Inferior parietal cortex (tissue), 1 donor: ENCODE data around the gene C1orf21.

Experiments
- DNase-seq: peaks from one replicate; pipeline ENCODE4 v3.0.0-alpha.2; 2016; ENCODE audit errors: extremely low spot score

C1orf21 gene

GRCh38 chr1:184387069-184387475, 243 bp downstream of the C1orf21 start:
- no peak for DNase-seq

GRCh38 chr1:184387476-184388318, 868 bp downstream of the C1orf21 start:
- DNase-seq, result peak; percentile 50

DNA sequence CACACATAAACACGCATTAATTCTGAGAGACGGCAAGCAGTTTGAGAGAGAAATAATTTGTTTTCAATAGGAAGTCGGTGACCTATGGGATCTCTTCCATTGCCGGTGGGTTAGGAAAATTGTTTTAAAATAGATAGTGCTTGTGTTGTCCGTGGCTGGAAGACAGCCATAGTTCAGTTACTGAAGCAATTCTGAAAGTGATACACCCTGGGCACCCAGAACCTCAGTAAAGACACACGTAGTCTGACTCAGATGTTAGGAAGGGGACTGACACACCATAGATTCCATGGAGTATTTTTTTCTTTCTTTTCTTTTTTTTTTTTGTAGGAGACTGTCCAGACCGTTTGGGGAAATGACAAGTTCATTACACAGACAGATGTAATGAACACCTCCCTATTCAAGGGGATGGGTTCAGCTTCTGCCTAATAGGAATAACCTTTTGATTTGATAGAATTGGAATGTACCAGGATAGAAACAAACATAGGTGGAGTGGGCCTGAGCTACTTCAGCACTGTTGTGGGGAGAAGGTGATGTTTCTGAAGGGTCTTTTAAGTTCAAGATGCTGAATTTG, 1.6 kb downstream of the C1orf21 start:
- DNase-seq, result no peak

DNA sequence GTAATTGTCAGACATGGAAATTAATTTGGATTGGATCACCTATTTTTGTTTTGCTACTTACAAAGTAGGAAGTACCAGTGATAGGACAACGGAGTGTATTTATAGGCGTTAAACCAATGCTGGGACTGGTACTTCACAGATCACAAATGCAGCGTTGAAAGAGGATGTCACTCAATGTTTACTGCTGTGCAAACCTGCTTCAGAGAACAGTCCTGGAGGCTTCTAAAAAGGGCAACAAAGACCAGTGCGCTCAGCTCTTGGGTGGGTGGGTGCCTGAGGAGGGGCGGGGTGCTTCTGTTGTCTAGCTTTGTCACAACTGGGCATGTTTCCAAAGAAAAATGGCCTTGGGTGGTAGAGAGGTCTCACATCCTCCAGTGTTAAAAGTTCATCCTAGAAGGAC, 2.1 kb downstream of the C1orf21 start:
- DNase-seq, result no peak

DNA sequence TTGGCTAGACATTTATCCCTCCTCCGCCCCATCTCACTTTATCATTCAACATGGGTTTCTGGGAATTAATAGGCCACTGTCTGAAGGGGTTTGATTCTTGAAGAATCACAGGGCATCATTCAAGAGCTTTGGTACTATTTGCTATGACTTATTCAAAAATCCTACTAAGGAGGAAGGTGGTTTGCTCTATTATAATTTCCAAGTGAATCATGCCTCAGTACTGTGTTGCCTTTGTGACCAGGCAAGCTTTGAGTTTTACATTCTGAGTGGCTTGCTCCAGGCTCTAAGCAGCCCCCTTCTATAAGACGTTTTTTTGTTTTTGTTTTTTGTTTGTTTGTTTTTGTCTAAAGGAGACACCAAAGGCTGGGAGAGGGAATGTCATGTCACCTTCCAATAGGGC, 2.6 kb downstream of the C1orf21 start:
- DNase-seq, result no peak

- DNase-seq, result no peak
Measured at GRCh38 chr1:184390889-184391288, 4.1 kb downstream of the C1orf21 start.

DNA sequence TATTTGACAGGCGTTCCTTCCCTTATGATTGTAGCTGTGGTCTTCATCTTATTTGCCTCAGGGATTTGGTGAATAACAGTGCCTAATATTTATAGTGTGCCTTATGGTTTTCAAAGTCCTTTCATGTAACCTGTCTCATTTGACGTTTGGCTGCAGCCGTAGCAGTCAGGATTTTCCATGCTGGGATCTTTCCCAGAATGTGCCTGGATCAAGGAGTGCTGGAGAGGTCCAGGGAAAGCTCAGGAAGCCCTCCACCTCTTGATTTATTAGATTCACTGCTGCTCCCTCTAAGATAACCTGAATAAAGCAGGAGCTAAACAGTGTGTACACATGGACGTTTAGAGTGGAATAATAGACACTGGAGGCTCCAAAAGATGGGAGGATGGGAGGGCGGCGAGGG, 5.2 kb downstream of the C1orf21 start:
- DNase-seq, result no peak

- no peak for DNase-seq
Measured at GRCh38 chr1:184392779-184393522, 6.1 kb downstream of the C1orf21 start.

DNA sequence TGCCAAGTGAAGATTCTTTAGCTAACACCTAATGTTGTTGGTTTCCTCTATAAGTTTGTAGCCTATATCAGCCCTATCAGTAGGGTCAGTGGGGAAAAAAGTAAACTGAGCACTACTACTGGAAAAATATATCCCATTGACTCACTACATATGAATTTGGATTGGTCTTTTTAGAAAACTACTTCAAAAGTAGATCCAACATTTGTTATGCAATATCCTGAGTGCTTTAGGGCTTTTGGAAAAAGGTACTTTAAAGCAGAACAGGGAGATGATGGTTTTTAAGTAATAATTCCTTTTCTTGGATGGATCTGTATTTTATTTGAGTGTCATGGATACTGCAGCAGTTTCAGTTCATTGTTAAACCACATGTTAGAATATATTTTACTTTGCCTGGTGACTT, 7.1 kb downstream of the C1orf21 start:
- DNase-seq, result no peak

GRCh38 chr1:184395370-184395769, 8.5 kb downstream of the C1orf21 start:
- DNase-seq, result no peak

DNA sequence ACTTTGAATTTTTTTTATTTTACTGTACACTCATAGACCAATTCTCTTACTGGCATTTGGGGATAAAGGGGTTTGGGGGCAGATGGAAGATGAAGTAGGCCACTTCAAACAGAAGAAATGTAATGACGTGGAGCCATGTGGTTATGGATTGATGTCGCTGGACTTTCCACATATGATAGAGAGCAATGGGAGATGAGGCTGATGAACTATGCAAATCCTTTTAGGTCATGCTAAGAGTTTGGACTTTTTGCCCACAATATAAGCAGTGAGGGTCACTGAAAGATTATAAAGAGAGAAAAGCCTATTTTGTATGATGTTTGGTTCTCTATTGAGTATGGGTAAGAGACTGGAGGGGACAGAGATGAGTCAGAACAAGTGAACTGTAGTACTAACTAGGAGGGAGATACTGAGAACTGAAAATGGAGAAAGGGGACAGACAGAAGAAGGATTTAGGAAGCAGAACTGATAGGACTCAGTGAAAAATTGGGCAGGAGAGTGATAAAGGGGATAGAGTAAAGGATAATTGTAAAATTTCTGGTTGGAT, 9.2 kb downstream of the C1orf21 start:
- DNase-seq, result no peak

DNA sequence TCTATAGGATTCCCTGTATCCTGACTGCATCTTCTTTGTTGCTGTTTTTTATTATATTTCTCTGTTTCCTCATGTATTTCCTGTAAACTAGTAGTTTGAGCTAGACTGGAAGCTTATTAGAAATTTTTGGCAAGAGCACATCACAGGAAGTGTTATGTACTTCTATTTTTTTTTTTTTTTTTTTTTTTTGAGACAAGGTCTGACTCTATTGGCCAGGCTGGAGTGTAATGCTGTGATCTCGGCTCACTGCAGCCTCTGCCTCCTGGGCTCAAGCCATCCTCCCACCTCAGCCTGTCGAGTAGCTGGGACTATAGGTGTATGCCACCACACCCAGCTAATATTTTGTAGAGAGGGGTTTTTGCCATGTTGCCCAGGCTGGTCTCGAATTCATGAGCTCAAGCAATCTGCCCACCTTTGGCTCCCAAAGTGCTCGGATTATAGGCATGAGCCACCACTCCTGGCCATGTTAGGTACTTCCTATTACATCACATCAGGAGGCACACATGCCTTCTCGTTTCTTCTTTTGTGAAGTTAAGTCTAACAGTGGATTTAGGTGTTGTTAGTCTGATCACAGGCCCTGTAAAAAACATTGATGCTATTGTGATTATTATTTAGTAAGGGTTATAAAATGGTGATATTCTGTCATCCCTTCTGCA, 12.5 kb downstream of the C1orf21 start:
- DNase-seq, result no peak

- DNase-seq, result no peak
Measured at GRCh38 chr1:184403961-184404726, 17.3 kb downstream of the C1orf21 start.

DNA sequence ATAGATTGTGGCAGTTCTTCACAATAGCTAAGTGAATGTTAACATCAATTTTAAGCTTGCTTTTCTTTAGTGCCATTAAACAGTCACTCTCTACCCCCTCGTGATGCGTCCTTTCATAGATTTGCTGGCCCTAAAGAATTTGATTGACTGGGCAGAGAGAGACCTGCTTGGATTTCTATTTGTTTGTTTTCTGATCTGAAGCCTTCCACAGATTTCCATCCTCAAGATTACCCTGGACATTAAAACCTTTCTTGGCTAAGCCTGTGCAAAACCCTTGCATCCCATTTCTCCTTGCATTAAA, 17.8 kb downstream of the C1orf21 start:
- DNase-seq, result no peak

GRCh38 chr1:184405094-184405800, 18.4 kb downstream of the C1orf21 start:
- no peak for DNase-seq

DNA sequence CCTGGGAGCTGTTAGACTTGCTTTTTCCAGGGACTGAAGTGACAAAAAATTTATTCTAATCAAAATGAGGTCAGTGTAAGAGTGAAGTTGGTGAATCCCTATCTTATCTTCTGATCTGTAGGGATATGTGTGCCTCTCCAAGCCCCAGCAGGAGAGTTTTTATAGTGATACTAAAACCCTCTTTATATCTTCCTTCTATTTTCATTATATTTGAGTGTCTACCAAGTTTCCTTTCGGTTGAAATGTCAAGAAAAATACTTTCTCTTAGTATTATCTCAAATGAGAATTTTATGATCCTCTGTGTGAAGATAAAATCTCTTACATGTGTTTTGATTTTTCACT, 18.9 kb downstream of the C1orf21 start:
- no peak for DNase-seq

GRCh38 chr1:184406479-184406878, 19.6 kb downstream of the C1orf21 start:
- DNase-seq, result no peak

DNA sequence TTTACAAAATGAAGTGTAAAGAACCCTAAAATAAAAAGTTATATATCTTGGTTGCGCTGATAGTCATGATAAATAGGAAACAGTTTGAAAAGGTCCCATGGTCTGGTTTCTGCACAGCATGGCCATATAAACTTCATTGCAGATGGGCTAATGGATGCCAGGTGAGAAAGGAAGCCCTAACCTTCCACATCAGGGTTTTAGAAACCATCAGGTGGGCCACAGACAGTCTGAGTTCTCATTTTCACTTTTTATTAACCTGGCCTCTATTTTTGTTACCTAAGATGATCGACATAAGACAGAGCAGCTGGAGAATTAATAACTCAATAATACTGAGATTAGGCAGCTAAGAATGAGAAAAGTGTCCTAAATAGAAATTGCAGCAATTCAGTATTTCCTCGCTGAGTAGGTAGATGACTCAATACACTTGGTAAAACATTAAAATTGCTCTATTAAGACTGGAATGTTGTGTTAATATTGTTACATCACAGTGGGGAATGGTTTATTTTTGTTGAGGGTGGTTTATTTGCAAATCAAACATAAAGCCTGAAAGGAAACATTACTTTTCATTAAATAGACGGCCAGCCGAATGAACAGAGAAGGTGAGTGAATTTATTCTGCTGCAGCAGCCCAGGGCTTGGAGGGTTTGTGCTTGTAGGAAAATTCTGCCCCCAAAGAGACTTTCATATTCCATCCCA, 21.1 kb downstream of the C1orf21 start:
- no peak for DNase-seq

DNA sequence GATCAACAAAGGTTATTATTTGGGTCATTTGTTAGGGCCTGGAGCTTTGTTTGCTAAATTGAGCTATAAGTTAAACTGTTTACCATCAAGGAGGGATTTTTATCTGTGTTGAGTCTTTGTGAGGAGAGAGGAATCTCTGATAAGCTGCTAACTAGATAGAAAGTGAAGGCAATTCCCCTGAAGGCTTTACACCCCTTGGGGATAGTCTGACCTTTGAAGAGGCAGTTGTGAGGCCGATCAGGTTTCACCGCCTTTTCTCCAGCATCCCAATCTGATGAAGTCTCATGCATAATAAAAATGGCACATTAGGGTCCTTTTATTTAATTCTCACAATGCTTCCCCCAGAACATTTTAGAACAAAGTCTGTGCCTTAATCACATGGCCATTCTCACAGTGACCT, 21.8 kb downstream of the C1orf21 start:
- no peak for DNase-seq

DNA sequence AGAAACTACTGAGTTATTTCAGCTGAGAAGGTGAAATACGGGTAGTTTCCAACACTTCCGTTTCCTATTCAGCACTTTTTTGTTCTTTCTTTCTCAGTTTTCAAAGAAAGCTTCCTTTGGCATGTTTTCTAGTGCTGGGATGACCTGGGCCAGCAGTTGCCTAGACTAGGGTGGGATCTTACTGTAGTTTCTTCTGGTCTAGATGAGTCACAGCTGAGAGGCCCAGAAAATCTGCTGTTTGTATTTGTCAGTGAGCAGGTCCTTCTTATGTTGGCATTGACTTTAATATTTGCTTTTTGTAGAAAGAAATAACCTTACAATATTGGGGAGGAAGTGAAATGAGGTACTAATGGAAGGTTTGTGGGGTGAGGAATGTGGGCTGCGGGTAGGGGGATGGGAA, 22.2 kb downstream of the C1orf21 start:
- DNase-seq, result no peak
